Lower lobe of right lung (tissue), 2 donors: ENCODE data around the gene GUCD1. TPM values are rescaled to one million over a fixed set of nuclear protein-coding genes. Genes with fewer than 3 reads are reported as not detected.

Experiments used
- ATAC-seq, 2 donors: fragments of 200-7000 bp; cut with Tn5 transposase; one replicate each; pipeline ENCODE4 v1.9.1; 2020 to 2022; ENCODE audit warnings: mild to moderate bottlenecking in 2 of 2, moderate library complexity in 2 of 2
- DNase-seq: peaks from one replicate; pipeline ENCODE4 v3.0.0-alpha.2; 2020
- H3K27ac ChIP-seq: fragments of 200-600 bp; one replicate; pipeline ENCODE4 v1.8.0; 2022
- H3K27me3 ChIP-seq: fragments of 200-600 bp; one replicate; pipeline ENCODE4 v1.8.0; 2022; ENCODE audit warnings: low read depth
- H3K36me3 ChIP-seq: fragments of 200-600 bp; one replicate; pipeline ENCODE4 v1.8.0; 2022; ENCODE audit warnings: mild to moderate bottlenecking
- H3K4me1 ChIP-seq: fragments of 200-600 bp; one replicate; pipeline ENCODE4 v1.8.0; 2022
- H3K4me3 ChIP-seq: fragments of 200-600 bp; one replicate; pipeline ENCODE4 v1.8.0; 2022; ENCODE audit warnings: mild to moderate bottlenecking
- H3K9me3 ChIP-seq: fragments of 200-600 bp; one replicate; pipeline ENCODE4 v1.8.0; 2022
- CTCF ChIP-seq: fragments of 200-600 bp; IDR thresholded peaks from one replicate; pipeline ENCODE4 v1.8.0; 2022; ENCODE audit warnings: antibody characterized with exemption, mild to moderate bottlenecking
- intact Hi-C: fragments of 100-400 bp; cut with DNase I; formaldehyde crosslinking; loops from one replicate; pipeline ENCODE4 v1.11.0; 2022
- total RNA-seq: library from RNA; stranded (reverse); fragmentation: NEBNext Ultra II Directional; extraction: Animal tissue kit (Norgen Biotek cat#: 25700); gene quantifications from one replicate; pipeline ENCODE4 v1.2.1, GENCODE V29; 2021
- donor health status: DM: no; HTN: yes; CAD: no; lungs with severe emphysema.

GUCD1 gene
- total RNA-seq, 1 donor from 2014 or later: 120 TPM

GRCh38 chr22:24503843-24504338, 51.0 kb downstream of the GUCD1 start:
- H3K27ac ChIP-seq: no peak overlapping the region
- H3K27me3 ChIP-seq: no peaks in the 10 kb centered on the region
- DNase-seq (no peak), ATAC-seq (no peak)
- H3K9me3 ChIP-seq: no peaks in the 10 kb centered on the region
- intact Hi-C loops: no loop called here
- no peaks in the 10 kb centered on the region for H3K36me3 ChIP-seq
- no peak overlapping the region for H3K4me3 ChIP-seq
- TF ChIP-seq CTCF: no peak
- peaks cover 41% of the 10 kb centered on the region for H3K4me1 ChIP-seq

- Histone ChIP-seq H3K27me3 (no peaks in the 10 kb centered on the region), H3K4me3 (no peak overlapping the region), H3K4me1 (peaks cover 41% of the 10 kb centered on the region), H3K27ac (no peak overlapping the region), H3K36me3 (no peaks in the 10 kb centered on the region), H3K9me3 (no peaks in the 10 kb centered on the region)
- ATAC-seq (peak; percentile 69 to 70), DNase-seq (peak; percentile 64)
- peak; percentile 66 for TF ChIP-seq CTCF
- intact Hi-C loops: no loop called here
Observed at GRCh38 chr22:24503137-24503842, 51.6 kb downstream of the GUCD1 start.

- TF ChIP-seq CTCF: no peak
- H3K36me3 ChIP-seq: no peaks in the 10 kb centered on the region
- H3K4me3 ChIP-seq: no peak overlapping the region
- DNase-seq: no peak
- no peaks in the 10 kb centered on the region for H3K27me3 ChIP-seq
- no peak for ATAC-seq
- no peaks in the 10 kb centered on the region for H3K9me3 ChIP-seq
- H3K4me1 ChIP-seq: peaks cover 34% of the 10 kb centered on the region
- no peak overlapping the region for H3K27ac ChIP-seq
- intact Hi-C loops: no loop called here
Observed at GRCh38 chr22:24502541-24502940, 52.4 kb downstream of the GUCD1 start.

GRCh38 chr22:24502034-24502433, 52.9 kb downstream of the GUCD1 start:
- H3K4me3 ChIP-seq: no peak overlapping the region
- H3K27me3 ChIP-seq: no peaks in the 10 kb centered on the region
- peaks cover 29% of the 10 kb centered on the region for H3K4me1 ChIP-seq
- no peak overlapping the region for H3K27ac ChIP-seq
- no peaks in the 10 kb centered on the region for H3K36me3 ChIP-seq
- DNase-seq (no peak), ATAC-seq (no peak)
- H3K9me3 ChIP-seq: no peaks in the 10 kb centered on the region
- intact Hi-C loops: no loop called here
- no peak for TF ChIP-seq CTCF

- TF ChIP-seq CTCF: no peak
- H3K9me3 ChIP-seq: no peaks in the 10 kb centered on the region
- no peaks in the 10 kb centered on the region for H3K36me3 ChIP-seq
- H3K27ac ChIP-seq: no peak overlapping the region
- H3K27me3 ChIP-seq: no peaks in the 10 kb centered on the region
- H3K4me1 ChIP-seq: peaks cover 23% of the 10 kb centered on the region
- no peak overlapping the region for H3K4me3 ChIP-seq
- intact Hi-C loops: no loop called here
- ATAC-seq (no peak), DNase-seq (no peak)
Observed at GRCh38 chr22:24501301-24502005, 53.5 kb downstream of the GUCD1 start.
